ENCODE measurements around the gene GNG14. TPM values are rescaled to one million over a fixed set of nuclear protein-coding genes. Genes with fewer than 3 reads are reported as not detected.

The GNG14 gene
- total and polyA plus RNA-seq, 2 experiments from 2014 or later, result not detected

DNA sequence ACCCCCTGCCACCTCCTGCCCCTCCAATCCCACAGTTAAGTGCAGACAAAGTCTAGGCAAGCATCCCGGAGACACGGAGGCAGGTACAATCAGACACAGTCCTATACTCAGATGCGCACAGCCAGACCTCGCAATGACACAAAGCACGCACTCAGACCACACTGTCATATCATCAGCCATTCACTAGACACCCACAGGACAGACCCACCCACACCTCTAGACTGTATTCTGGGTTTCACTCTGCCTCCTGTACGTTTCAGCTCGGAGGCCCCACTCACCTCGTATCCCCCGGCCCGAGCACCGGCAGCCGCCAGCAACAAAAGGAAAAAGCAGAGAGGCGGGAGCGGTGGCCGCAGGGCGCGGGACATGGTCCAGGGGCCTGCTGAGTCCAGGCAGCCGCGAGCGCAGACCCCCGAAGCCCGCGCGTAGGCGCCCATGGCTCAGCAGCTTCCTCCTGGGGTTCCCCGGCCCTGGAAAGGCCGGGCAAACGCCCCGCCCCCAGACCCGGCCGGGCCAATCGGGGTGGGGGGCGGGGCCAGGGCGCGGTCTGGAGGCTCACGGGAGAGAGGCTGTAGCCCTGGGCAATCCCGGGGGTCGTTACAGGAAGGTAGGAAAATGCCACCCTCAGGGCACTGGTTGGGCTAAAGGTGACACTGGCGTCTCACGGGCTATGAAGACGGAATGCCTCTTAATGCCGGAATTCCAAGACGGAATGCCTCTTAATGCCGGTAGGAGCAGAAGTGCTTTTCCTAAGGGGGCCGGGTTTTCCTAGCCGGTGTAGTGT is 21.3 kb upstream of the GNG14 start, which contains the start of the genes MAN2B1 and WDR83:
MAN2B1 (minus strand) TSS at position 478 of the 784 bp plus-strand sequence; CDS start at position 437, 41 bp downstream.
WDR83 (plus strand) TSS at position 543 of the 784 bp plus-strand sequence. CDS start 2,984 bp downstream, outside the sequence.
- Mint-ChIP-seq H3K36me3 (ENCODE audit: low read depth) (peaks cover 15% of the 10 kb centered on the region), H3K4me3 (peak within 1 kb of the TSS; percentile 97), H3K27me3 (ENCODE audit: insufficient read depth, low read depth, poor library complexity) (peaks cover 25% of the 10 kb centered on the region), H3K9me3 (no peaks in the 10 kb centered on the region; the same call in 2 of the 3 replicates), H3K4me1 (peaks cover 29% of the 10 kb centered on the region), H3K27ac (peak within 1 kb of the TSS; percentile 94)
- Histone ChIP-seq H3F3A (replicated peaks; ENCODE audit: low read depth) (peaks cover 21% of the 10 kb centered on the region; the same call in 1 of the 2 replicates), H4K20me1 (replicated peaks; ENCODE audit: insufficient read depth) (no peaks in the 10 kb centered on the region; the same call in 1 of the 2 replicates), H3K4me2 (peak within 1 kb of the TSS; percentile 98), H2AFZ (peak within 1 kb of the TSS; percentile 98), H3K4me1 (ENCODE audit: insufficient read depth) (peaks cover 17% of the 10 kb centered on the region), H3K9me2 (ENCODE audit: insufficient read depth) (no peaks in the 10 kb centered on the region), H3K4me3 (peak within 1 kb of the TSS; percentile 95), H3K27me3 (ENCODE audit: insufficient read depth) (no peaks in the 10 kb centered on the region), H3K27ac (ENCODE audit: low read depth) (peak within 1 kb of the TSS; percentile 81; the same call in 1 of the 2 replicates), H3K79me2 (replicated peaks; ENCODE audit: insufficient read depth) (peaks cover 29% of the 10 kb centered on the region), H3K36me3 (ENCODE audit: insufficient read depth) (no peaks in the 10 kb centered on the region)
- DNase-seq (ENCODE audit: low spot score), result peak; percentile 94
- TF ChIP-seq ZNF331 (CRISPR knock-in tag; IDR thresholded peaks at IDR 0.05; ENCODE audit: low read depth) (no peak), POLR2AphosphoS5 (IDR thresholded peaks at IDR 0.05; ENCODE audit: low read depth) (peak; percentile 89)
- ATAC-seq, result peak; percentile 75

GRCh38 chr19:12667731-12668302 is 20.0 kb upstream of the GNG14 start:
- Mint-ChIP-seq H3K9me3 (no peaks in the 10 kb centered on the region; the same call in 2 of the 3 replicates), H3K27ac (no peak overlapping the region), H3K4me3 (peak overlapping the region; percentile 97), H3K36me3 (ENCODE audit: low read depth) (peaks cover 24% of the 10 kb centered on the region), H3K27me3 (ENCODE audit: insufficient read depth, low read depth, poor library complexity) (peaks cover 34% of the 10 kb centered on the region), H3K4me1 (peaks cover 29% of the 10 kb centered on the region)
- Histone ChIP-seq H3F3A (replicated peaks; ENCODE audit: low read depth) (peaks cover 29% of the 10 kb centered on the region), H3K79me2 (replicated peaks; ENCODE audit: insufficient read depth) (peaks cover 29% of the 10 kb centered on the region), H3K27ac (ENCODE audit: low read depth) (no peak overlapping the region), H3K27me3 (ENCODE audit: insufficient read depth) (no peaks in the 10 kb centered on the region), H3K4me3 (peak overlapping the region; percentile 95; the same call in 1 of the 2 replicates), H3K4me1 (ENCODE audit: insufficient read depth) (peaks cover 17% of the 10 kb centered on the region), H3K36me3 (ENCODE audit: insufficient read depth) (no peaks in the 10 kb centered on the region), H2AFZ (no peak overlapping the region), H3K4me2 (peak overlapping the region; percentile 98), H4K20me1 (replicated peaks; ENCODE audit: insufficient read depth) (no peaks in the 10 kb centered on the region), H3K9me2 (ENCODE audit: insufficient read depth) (no peaks in the 10 kb centered on the region)
- DNase-seq (ENCODE audit: low spot score), result no peak
- ATAC-seq, result no peak
- TF ChIP-seq ZNF114 (CRISPR knock-in tag; IDR thresholded peaks at IDR 0.05) (no peak), CTCF (conservative IDR thresholded peaks at IDR 0.05; ENCODE audit: low read depth in 2 of 2) (no peak), STAT1 (IDR thresholded peaks at IDR 0.05; ENCODE audit: unreplicated experiment) (no peak), JUNB (IDR thresholded peaks at IDR 0.05; ENCODE audit: unreplicated experiment) (no peak), CREB1 (CRISPR knock-in tag; IDR thresholded peaks at IDR 0.05; ENCODE audit: low read depth) (no peak), NANOG (IDR thresholded peaks at IDR 0.05; ENCODE audit: borderline replicate concordance) (no peak), EZH2phosphoT487 (IDR thresholded peaks at IDR 0.05; ENCODE audit: unreplicated experiment) (no peak), EZH2 (IDR thresholded peaks at IDR 0.05; ENCODE audit: low read depth, unreplicated experiment) (no peak), ZNF331 (CRISPR knock-in tag; IDR thresholded peaks at IDR 0.05; ENCODE audit: low read depth) (no peak), POLR2AphosphoS5 (IDR thresholded peaks at IDR 0.05; ENCODE audit: low read depth) (no peak)
- TF ChIP-seq, protein P1, sequence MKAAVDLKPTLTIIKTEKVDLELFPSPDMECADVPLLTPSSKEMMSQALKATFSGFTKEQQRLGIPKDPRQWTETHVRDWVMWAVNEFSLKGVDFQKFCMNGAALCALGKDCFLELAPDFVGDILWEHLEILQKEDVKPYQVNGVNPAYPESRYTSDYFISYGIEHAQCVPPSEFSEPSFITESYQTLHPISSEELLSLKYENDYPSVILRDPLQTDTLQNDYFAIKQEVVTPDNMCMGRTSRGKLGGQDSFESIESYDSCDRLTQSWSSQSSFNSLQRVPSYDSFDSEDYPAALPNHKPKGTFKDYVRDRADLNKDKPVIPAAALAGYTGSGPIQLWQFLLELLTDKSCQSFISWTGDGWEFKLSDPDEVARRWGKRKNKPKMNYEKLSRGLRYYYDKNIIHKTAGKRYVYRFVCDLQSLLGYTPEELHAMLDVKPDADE (IDR thresholded peaks at IDR 0.05), result no peak

All from GM23338 (cell line).